ENCODE measurements around the gene PPP4R4.

DNA sequence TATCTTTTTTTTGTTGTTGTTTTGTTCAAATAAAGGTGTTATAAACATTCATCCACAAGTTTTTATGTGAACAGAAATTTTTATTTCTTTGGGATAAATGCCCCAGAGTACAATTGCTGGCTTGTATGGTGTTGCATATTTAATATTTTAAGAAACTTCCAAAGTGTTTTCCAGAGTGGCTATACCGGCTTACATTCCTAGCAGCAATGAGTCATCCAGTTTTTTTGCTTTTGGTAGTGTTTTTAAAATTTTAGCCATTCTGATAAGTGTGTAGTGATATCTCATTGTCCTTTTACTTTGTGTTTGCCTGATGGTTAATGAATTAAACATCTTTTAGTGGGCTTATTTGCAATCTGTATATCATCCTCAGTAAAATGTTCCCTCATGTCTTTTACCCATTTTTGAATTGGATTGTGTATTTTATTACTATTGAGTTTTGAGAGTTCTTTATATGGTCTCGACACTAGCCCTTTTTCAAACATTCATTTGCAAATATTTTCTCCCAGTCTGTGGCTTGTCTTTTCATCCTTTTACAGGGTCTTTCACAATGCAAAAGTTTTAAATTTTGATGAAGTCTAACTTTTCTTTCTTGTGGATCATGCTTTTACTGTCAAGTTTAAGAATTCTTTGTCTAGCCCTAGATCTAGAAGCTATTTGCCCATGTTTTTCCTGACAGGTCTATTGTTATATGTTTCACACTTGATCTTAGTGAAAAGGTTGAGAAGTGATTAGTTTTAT lies 29.5 kb downstream of the PPP4R4 start:
- TF ChIP-seq CTCF (conservative IDR thresholded peaks at IDR 0.05; ENCODE audit: low read depth in 2 of 2) (no peak), POLR2AphosphoS5 (IDR thresholded peaks at IDR 0.05; ENCODE audit: low read depth) (no peak), EZH2 (IDR thresholded peaks at IDR 0.05; ENCODE audit: low read depth, unreplicated experiment) (no peak)
- TF ChIP-seq, protein P1, sequence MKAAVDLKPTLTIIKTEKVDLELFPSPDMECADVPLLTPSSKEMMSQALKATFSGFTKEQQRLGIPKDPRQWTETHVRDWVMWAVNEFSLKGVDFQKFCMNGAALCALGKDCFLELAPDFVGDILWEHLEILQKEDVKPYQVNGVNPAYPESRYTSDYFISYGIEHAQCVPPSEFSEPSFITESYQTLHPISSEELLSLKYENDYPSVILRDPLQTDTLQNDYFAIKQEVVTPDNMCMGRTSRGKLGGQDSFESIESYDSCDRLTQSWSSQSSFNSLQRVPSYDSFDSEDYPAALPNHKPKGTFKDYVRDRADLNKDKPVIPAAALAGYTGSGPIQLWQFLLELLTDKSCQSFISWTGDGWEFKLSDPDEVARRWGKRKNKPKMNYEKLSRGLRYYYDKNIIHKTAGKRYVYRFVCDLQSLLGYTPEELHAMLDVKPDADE (IDR thresholded peaks at IDR 0.05), result no peak

Measured in GM23338 (cell line).